ENCODE data around the gene LYSMD1. TPM values are rescaled to one million over a fixed set of nuclear protein-coding genes. Genes with fewer than 3 reads are reported as not detected.

The LYSMD1 gene
- total RNA-seq, 1 donor: 2.4 TPM

DNA sequence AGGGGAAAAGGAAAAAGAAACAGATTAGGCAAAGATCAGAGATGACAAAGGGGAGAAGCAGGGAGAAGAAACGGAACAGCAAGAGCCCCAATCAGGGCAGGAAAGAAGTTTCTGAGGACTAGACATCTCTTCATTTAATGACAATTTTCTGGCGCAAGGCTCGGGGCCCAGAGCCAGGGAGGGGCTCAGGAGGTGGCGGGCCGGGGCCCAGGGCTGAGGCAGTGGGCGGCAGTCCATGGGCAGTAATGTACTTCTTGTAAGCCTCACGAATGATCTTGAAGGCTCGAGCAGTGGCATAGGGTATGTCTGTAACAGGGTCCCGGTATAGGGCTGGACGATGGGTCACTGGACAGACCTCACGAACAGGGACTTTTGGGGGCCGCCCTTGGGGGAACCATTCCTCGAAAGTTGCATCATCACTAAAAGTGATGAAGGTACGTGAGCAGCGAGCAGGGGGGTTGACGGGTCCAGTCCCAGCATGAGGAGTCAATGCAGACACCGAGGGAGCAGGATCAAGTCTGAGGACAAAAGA is 10.9 kb upstream of the LYSMD1 start:
- DNase-seq (ENCODE audit: low read depth in 2 of 3, low spot score in 2 of 3): no peak

- DNase-seq (ENCODE audit: low read depth in 2 of 3, low spot score in 2 of 3): peak in 1 of 3 donors; percentile 54
These were observed 10.2 kb upstream of the LYSMD1 start, which contains the start of gene TMOD4 for GRCh38 chr1:151175863-151176262. TMOD4 (minus strand) TSS chr1:151175981; CDS start chr1:151174875, 1,106 bp downstream.

GRCh38 chr1:151175041-151175741 is 9.5 kb upstream of the LYSMD1 start:
- no peak for DNase-seq (ENCODE audit: low read depth in 2 of 3, low spot score in 2 of 3)

DNA sequence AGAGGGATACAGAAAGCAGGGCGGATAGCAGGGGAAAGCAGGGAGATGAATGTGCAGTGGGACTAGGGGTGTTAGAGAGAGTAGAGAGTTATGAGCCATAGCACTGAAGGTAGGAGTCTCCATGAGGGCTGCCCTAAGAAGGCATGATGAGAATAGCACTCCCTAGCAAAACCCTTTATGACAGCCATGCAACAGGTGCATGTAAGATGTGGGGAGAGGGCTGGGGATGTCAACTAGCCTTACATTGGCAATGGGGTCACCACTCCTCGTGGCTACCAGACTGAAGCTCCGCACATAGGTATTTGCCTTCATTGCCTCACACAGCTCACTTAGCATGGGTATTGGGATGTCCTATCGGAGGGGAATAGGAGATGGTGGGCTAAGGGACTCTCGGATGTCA is 5.5 kb upstream of the LYSMD1 start:
- no peak for DNase-seq (ENCODE audit: low read depth in 2 of 3, low spot score in 2 of 3)

GRCh38 chr1:151167116-151167515 is 1.4 kb upstream of the LYSMD1 start:
- no peak for DNase-seq (ENCODE audit: low read depth in 2 of 3, low spot score in 2 of 3)

- DNase-seq (ENCODE audit: low read depth in 2 of 3, low spot score in 2 of 3): peak in 1 of 3 donors; percentile 44
These were observed 829 bp upstream of the LYSMD1 start for GRCh38 chr1:151166505-151166956.

GRCh38 chr1:151165281-151165737 is 393 bp downstream of the LYSMD1 start:
- no peak for DNase-seq (ENCODE audit: low read depth in 2 of 3, low spot score in 2 of 3)

DNA sequence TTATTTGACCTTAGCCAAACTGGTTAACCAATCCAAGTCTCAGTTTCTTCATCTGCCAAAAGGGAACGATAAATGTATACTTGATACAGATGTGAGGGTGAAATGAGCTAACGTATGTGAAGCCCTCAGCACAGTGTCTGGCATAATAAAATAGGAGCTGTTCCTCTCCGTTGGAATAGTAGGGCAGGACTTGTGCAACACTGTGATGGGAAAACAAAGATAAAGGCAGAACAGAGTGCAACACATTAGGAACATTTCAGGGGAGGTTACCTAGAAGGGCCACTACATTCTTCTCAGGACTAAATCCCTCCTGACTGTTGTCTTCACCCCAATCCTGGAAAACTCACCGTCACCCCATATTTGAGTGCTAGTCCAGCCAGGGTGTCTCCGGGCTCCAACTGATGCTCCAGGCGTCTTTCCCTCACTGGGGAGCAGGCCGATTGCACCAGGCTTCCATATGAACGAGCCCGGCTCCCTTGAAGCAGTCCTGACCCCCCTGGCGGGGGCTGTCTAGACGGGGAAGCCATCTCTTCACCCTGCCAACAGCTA is 896 bp downstream of the LYSMD1 start:
- no peak for DNase-seq (ENCODE audit: low read depth in 2 of 3, low spot score in 2 of 3)

GRCh38 chr1:151159373-151159772 is 6.3 kb downstream of the LYSMD1 start:
- DNase-seq (ENCODE audit: low read depth in 2 of 3, low spot score in 2 of 3): no peak

DNA sequence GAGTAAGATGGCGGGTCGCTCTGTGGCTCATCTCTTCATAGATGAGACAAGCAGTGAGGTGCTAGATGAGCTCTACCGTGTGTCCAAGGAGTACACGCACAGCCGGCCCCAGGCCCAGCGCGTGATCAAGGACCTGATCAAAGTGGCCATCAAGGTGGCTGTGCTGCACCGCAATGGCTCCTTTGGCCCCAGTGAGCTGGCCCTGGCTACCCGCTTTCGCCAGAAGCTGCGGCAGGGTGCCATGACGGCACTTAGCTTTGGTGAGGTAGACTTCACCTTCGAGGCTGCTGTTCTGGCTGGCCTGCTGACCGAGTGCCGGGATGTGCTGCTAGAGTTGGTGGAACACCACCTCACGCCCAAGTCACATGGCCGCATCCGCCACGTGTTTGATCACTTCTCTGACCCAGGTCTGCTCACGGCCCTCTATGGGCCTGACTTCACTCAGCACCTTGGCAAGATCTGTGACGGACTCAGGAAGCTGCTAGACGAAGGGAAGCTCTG is 6.9 kb downstream of the LYSMD1 start:
- DNase-seq (ENCODE audit: low read depth in 2 of 3, low spot score in 2 of 3): no peak

DNA sequence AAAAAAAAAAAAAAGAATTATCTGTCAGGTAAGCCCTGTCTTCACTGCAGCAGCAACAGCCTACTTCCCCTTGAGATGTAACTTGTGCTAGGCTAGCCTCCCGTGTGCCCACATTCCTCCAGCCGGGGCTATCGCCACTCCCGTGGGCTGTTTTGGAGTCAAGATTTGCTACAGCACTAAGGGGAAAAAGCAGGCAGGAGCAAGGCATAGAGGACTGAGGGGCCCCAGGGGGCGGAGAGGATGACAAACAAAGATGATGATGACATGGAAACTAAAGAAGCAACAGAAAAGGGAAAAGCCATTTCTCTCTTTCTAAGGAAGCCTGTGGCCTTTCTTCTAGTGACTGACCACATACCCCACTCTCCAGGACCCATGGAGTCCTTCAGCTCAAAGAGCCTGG is 7.4 kb downstream of the LYSMD1 start:
- no peak for DNase-seq (ENCODE audit: low read depth in 2 of 3, low spot score in 2 of 3)

GRCh38 chr1:151157067-151157531 is 8.6 kb downstream of the LYSMD1 start:
- peak in 2 of 3 donors; percentile 77 to 86 for DNase-seq (ENCODE audit: low read depth in 2 of 3, low spot score in 2 of 3)

GRCh38 chr1:151156515-151156819 is 9.2 kb downstream of the LYSMD1 start, which contains the start of gene TNFAIP8L2:
TNFAIP8L2 (plus strand) TSS chr1:151156649; CDS start chr1:151158698, 2,049 bp downstream.
- peak; percentile 36 to 73 (median 57) for DNase-seq (ENCODE audit: low read depth in 2 of 3, low spot score in 2 of 3)

GRCh38 chr1:151147665-151148064 is 18.0 kb downstream of the LYSMD1 start:
- DNase-seq (ENCODE audit: low read depth in 2 of 3, low spot score in 2 of 3): no peak

DNA sequence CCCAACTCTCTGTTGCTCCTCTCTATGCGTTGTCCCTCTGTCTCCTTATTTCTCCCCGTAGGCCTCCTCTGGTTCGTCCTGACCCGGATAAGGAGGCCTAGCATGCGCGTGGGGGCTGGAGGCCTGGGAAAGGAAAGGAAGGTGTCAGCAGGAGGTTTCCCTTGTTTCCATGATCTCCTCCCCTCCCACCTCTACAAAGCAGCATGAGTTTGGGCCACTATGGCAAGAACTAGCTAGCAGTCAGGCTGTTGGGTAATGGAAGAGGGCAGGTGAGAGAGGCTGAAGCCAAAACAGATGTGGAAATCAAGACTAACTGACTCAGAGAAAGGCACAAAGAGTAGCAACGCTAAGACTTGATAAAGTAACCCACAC is 18.6 kb downstream of the LYSMD1 start:
- DNase-seq (ENCODE audit: low read depth in 2 of 3, low spot score in 2 of 3): no peak

DNA sequence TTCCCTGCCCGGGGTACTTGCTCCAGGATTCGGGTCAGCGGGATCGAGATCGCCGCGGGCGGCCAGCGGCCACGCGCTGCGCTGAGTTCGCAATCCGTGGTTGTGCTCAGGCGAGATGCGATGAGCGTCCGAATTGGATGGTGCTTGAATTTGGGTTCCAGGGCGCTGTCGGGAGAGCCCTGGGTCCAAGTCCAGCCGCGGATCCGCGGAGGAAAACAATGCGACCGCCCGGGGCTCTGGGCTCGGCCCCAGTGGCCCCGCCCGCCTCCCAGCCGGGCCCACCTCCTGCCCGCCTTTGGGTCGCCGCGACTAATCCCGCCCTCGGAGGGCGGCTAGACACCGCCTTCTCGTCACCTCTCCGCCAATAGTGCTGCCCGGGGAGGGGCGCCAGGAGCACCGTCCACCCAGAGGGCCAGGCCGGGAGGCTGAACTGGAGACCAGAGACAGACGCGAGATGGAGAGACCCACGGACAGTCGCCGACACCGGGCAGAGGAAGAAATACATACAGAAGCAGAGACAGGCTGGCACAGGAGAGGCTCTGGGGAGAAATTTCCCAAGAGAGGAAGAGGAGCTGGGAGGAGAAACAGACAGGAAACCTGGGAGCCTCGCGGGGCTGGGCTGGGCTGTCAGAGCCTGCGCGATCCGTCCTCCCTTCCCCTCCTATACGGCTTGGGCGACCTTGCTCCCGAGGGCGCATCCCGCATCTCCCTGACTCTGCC is 19.1 kb downstream of the LYSMD1 start, which contains the start of gene SEMA6C:
SEMA6C (minus strand) TSS at position 220 of the 720 bp plus-strand sequence. CDS start 4,010 bp downstream, outside the sequence.
- DNase-seq (ENCODE audit: low read depth in 2 of 3, low spot score in 2 of 3): peak; percentile 57 to 82 (median 78)

DNA sequence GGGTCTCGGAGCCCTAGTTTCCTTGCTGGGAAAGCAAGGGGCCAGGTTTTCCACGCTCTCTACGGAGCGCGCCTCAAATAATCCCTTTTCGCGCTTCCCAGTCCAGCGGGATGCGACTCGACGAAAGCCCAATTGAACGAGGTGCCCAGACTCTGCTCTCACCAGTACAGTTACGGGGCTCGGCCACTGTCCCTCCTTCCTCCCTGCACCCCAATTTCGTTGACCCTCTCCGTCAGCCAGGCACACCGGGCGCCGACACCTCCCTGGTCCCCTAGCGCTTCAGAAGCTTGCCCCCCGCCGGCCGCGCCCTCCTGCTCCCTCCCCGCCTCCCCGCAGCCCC is 19.7 kb downstream of the LYSMD1 start:
- no peak for DNase-seq (ENCODE audit: low read depth in 2 of 3, low spot score in 2 of 3)

GRCh38 chr1:151145304-151146071 is 20.2 kb downstream of the LYSMD1 start:
- peak in 1 of 3 donors; percentile 33 for DNase-seq (ENCODE audit: low read depth in 2 of 3, low spot score in 2 of 3)

- no peak for DNase-seq (ENCODE audit: low read depth in 2 of 3, low spot score in 2 of 3)
These were observed 21.0 kb downstream of the LYSMD1 start for GRCh38 chr1:151144474-151145303.

Data from hematopoietic multipotent progenitor cell (in vitro differentiated cells).